NT2/D1 (cell line): ENCODE data around the gene OR2T29.
"Not testable (repeated sequence)": the region's sequence is repeated elsewhere in the genome, so short reads cannot be mapped to it uniquely, and the experiment has no call there.

Experiments used
- SUZ12 ChIP-seq: IDR thresholded peaks from 2 replicates; pipeline ENCODE4 v1.6.1; 2011; ENCODE audit not compliant: insufficient read length, insufficient read depth; ENCODE audit errors: extremely low read depth
- YY1 ChIP-seq: IDR thresholded peaks from 2 replicates; pipeline ENCODE4 v1.6.1; 2011; ENCODE audit not compliant: insufficient read length, insufficient read depth
- ZNF274 ChIP-seq: IDR thresholded peaks from 2 replicates; pipeline ENCODE4 v1.6.1; 2011; ENCODE audit warnings: mild to moderate bottlenecking, low read depth, low read length

DNA sequence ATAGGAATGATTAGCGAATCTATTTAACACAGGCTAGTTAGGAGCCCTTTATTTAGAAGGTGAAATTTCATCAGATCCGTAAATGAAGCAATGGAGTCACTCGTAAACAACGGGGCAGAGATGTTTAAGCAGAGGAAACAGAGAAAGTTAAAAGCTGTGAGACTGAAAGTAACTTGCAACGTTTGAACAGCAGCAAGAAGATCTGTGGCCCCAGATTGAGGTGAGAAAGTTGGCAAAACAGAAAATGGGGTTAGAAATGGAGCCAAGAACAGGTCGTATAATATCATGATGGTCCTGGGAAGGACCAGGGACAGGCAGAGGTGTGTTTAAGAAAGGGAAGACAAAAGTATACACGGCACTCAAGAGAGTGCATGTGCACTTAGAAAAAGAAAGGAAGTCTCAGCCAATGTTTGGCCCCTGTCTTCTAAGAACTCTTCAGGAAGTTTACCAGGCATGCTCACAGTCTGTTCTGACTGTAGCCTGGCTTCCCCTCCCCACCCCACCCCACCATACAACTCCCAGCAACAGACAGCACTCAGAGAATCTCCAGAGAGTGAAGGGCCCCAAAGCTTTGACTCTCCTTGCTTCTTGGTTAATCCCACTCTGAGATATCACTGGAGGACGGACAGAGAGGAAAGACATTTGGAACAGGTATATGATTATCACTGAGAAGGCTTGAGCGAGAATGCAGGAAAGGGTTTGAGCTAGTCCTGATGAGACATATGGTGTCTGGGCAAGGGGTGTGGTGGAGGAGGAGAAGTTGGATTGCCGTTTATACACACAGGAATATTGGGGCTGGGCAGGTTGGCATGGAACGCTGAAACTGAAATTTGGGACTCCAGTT lies 3.2 kb upstream of the OR2T29 start:
- not testable (repeated sequence) for TF ChIP-seq ZNF274, YY1, SUZ12
